Testis (tissue), 3 donors: ENCODE results near the gene OGFOD1. TPM values are rescaled to one million over a fixed set of nuclear protein-coding genes. Genes with fewer than 3 reads are reported as not detected.

Experiments used
- DNase-seq: peaks from one replicate; pipeline ENCODE4 v3.0.0-alpha.2; 2019
- H3K27ac ChIP-seq, 2 donors: fragments of 200-600 bp; sonication (generic); one replicate each; pipeline ENCODE4 v1.5.1; 2019
- H3K27me3 ChIP-seq: fragments of 200-600 bp; sonication (generic); one replicate; pipeline ENCODE4 v1.5.1; 2019
- H3K36me3 ChIP-seq: fragments of 200-600 bp; sonication (generic); one replicate; pipeline ENCODE4 v1.5.1; 2017; ENCODE audit warnings: low read depth; ENCODE audit errors: missing control alignments
- H3K4me1 ChIP-seq: fragments of 200-600 bp; sonication (generic); one replicate; pipeline ENCODE4 v1.5.1; 2019
- H3K4me3 ChIP-seq, 2 donors: fragments of 200-600 bp; sonication (generic); one replicate each; pipeline ENCODE4 v1.5.1; 2017 to 2019
- H3K9me3 ChIP-seq: fragments of 200-600 bp; sonication (generic); one replicate; pipeline ENCODE4 v1.5.1; 2017
- CTCF ChIP-seq, 3 experiments: fragments of 450-650 bp in 2 of 3; fragments of 200-600 bp in 1 of 3; sonication (generic) in 1 of 3; IDR thresholded peaks; one replicate each; pipeline ENCODE4 v1.5.1; 2016 to 2019; ENCODE audit warnings: antibody characterized with exemption in 3 of 3, mild to moderate bottlenecking in 2 of 3, moderate library complexity in 1 of 3
- POLR2A ChIP-seq: fragments of 450-650 bp; IDR thresholded peaks from one replicate; pipeline ENCODE4 v1.6.1; 2017; ENCODE audit warnings: antibody characterized with exemption, mild to moderate bottlenecking, moderate library complexity
- WGBS, 2 donors: methylation state at CpG; one replicate each; pipeline ENCODE4 v1.1.5; 2018; 5-methylcytosine and 5-hydroxymethylcytosine counted together
- intact Hi-C: fragments of 100-400 bp; cut with DNase I; formaldehyde crosslinking; loops from one replicate; pipeline ENCODE4 v1.15.1; 2023; ENCODE audit warnings: low total_unique reads
- polyA plus RNA-seq: library from polyadenylated mRNA; stranded (reverse); fragments of 350-450 nt; fragmentation: Illumina TruSeq; extraction: RNeasy Lipid Tissue Mini Kit (QIAGEN cat#74804); gene quantifications from one replicate; pipeline ENCODE4 v1.2.3, GENCODE V29; 2014; ENCODE audit warnings: low read depth, low replicate concordance; ENCODE audit not compliant: insufficient read depth
- total RNA-seq, 2 donors: library from RNA; depleted of rRNA; stranded (reverse); fragments of >200 nt; gene quantifications; one replicate each; pipeline ENCODE4 v1.2.3, GENCODE V29; 2016

The OGFOD1 gene
- total and polyA plus RNA-seq, 3 donors from 2014 or later, result 26.7 to 38.2 (median 34.5) TPM

DNA sequence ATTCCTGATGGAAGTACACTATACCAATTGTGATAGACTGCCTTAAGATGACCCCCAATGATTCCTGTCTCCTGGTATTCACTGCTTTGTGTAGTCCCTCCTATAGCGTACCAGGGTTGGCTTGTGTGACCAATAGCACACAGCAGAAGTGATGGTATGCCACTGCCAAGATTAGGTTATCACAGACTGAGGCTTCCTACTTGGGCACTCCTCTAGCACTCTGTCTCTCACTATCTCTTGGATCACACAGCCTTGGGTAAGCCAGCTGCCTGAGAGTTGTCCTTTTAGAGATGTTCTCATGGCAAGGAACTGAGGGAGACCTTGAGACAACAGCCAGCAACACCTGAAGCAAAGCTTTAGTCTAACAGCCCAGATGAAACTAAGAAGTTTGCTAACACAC, 13.3 kb upstream of the OGFOD1 start:
- Histone ChIP-seq H3K36me3 (no peaks in the 10 kb centered on the region), H3K27me3 (no peaks in the 10 kb centered on the region), H3K4me3 (no peak overlapping the region), H3K27ac (no peak overlapping the region), H3K4me1 (no peaks in the 10 kb centered on the region), H3K9me3 (no peaks in the 10 kb centered on the region)
- WGBS, 2 donors, result 79 to 100% methylated on average over 1 of the region's 1 CpG
- DNase-seq, result no peak
- intact Hi-C loops, result no loop called here
- no peak for TF ChIP-seq POLR2A
- TF ChIP-seq CTCF (IDR thresholded peaks at IDR 0.05), result no peak

DNA sequence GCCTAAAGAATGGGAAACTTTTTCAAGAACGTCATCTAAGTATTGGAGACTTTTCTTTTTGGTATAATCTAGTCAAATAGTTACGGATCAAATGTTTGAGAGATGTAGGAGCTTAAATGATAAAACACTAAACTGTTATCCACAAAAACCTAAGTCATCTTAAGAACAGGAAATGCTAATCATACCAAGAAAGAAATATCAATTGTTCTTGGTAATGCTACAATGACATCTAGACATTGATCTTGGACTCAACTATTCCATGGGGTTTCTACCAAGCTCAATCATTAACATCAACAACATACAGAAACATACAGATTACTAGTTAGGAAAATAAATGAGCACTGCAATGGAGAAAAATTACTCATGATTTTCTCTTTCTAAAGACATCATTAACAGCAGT, 4.1 kb upstream of the OGFOD1 start:
- no peaks in the 10 kb centered on the region for H3K27me3 ChIP-seq
- H3K36me3 ChIP-seq, result no peaks in the 10 kb centered on the region
- 68 to 85% methylated on average over 2 of the region's 2 CpGs for WGBS, 2 donors
- DNase-seq, result no peak
- intact Hi-C loops, result no loop called here
- no peaks in the 10 kb centered on the region for H3K9me3 ChIP-seq
- peaks cover 14% of the 10 kb centered on the region for H3K4me1 ChIP-seq
- H3K27ac ChIP-seq, result no peak overlapping the region
- no peak overlapping the region for H3K4me3 ChIP-seq
- TF ChIP-seq CTCF (IDR thresholded peaks at IDR 0.05) (no peak), POLR2A (no peak)

DNA sequence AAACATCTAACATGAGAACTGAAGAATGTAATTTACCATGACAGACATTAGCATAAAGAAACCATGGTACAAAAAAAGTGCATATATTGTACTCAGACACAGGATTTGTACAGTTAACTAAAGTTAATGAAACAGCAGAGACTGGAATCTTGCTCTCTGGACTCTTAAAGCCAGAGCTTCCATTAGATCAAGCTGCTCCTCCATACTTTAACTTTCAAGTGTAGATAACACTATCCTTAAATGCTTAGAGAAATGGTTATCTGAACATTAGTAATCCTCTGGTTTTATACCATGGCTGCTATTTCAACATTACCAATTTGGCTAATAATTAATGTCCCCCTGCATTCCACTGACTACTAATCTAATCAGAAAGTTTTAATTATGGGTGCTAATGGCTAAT, 3.3 kb upstream of the OGFOD1 start:
- H3K4me3 ChIP-seq, result no peak overlapping the region
- intact Hi-C loops, result no loop called here
- no peak for DNase-seq
- H3K27me3 ChIP-seq, result no peaks in the 10 kb centered on the region
- H3K9me3 ChIP-seq, result no peaks in the 10 kb centered on the region
- peaks cover 20% of the 10 kb centered on the region for H3K4me1 ChIP-seq
- H3K27ac ChIP-seq, result no peak overlapping the region
- no peaks in the 10 kb centered on the region for H3K36me3 ChIP-seq
- TF ChIP-seq CTCF (IDR thresholded peaks at IDR 0.05) (no peak), POLR2A (no peak)

GRCh38 chr16:56450275-56450985, 924 bp upstream of the OGFOD1 start:
- WGBS, 2 donors, result 4% methylated on average over 18 of the region's 18 CpGs
- TF ChIP-seq POLR2A (no peak), CTCF (IDR thresholded peaks at IDR 0.05) (no peak)
- no peaks in the 10 kb centered on the region for H3K27me3 ChIP-seq
- no peak for DNase-seq
- H3K9me3 ChIP-seq, result no peaks in the 10 kb centered on the region
- intact Hi-C loops, result no loop called here
- no peaks in the 10 kb centered on the region for H3K36me3 ChIP-seq
- peak overlapping the region; percentile 63 to 76 for H3K27ac ChIP-seq
- H3K4me1 ChIP-seq, result peaks cover 20% of the 10 kb centered on the region
- peak overlapping the region; percentile 77 to 98 for H3K4me3 ChIP-seq
